SK-N-SH treated with all-trans-retinoic acid at 6 μM for 48 hours (cell line): ENCODE data around the gene PTPRG.

ENCODE experiments used
- ATAC-seq: fragments of 200-7000 bp; cut with Tn5 transposase; 3 replicates; pipeline ENCODE4 v1.9.1; 2020; ENCODE audit warnings: mild to moderate bottlenecking, moderate library complexity
- ARNTL ChIP-seq: fragments of 450-650 bp; formaldehyde crosslinking; IDR thresholded peaks from 2 replicates; pipeline ENCODE4 v1.5.0; 2020; ENCODE audit warnings: low read depth, mild to moderate bottlenecking, moderate library complexity, borderline replicate concordance
- BACH2 ChIP-seq: fragments of 250-450 bp; sonication (Bioruptor Pico); IDR thresholded peaks from 2 replicates; pipeline ENCODE4 v1.9.0; 2021; ENCODE audit warnings: mild to moderate bottlenecking, borderline replicate concordance
- CSDC2 ChIP-seq: fragments of 250-450 bp; sonication (Bioruptor Pico); IDR thresholded peaks from 2 replicates; pipeline ENCODE4 v1.5.0; 2020; ENCODE audit warnings: mild to moderate bottlenecking, moderate library complexity
- ESRRG ChIP-seq: fragments of 250-450 bp; sonication (Bioruptor Pico); IDR thresholded peaks from 2 replicates; pipeline ENCODE4 v1.6.1; 2021; ENCODE audit warnings: mild to moderate bottlenecking
- GLIS3 ChIP-seq: fragments of 250-450 bp; sonication (Bioruptor Pico); IDR thresholded peaks from 2 replicates; pipeline ENCODE4 v1.5.0; 2020; ENCODE audit warnings: mild to moderate bottlenecking, moderate library complexity
- ISL1 ChIP-seq: fragments of 250-450 bp; sonication (Bioruptor Pico); IDR thresholded peaks from 2 replicates; pipeline ENCODE4 v2.1.2; 2022; ENCODE audit warnings: mild to moderate bottlenecking, moderate library complexity
- OSR1 ChIP-seq: fragments of 250-450 bp; sonication (Bioruptor Pico); IDR thresholded peaks from 2 replicates; pipeline ENCODE4 v1.8.0; 2022; ENCODE audit warnings: moderate library complexity, mild to moderate bottlenecking, inconsistent platforms
- PATZ1 ChIP-seq: fragments of 250-450 bp; sonication (Bioruptor Pico); IDR thresholded peaks from 2 replicates; pipeline ENCODE4 v1.8.0; 2020; ENCODE audit warnings: mild to moderate bottlenecking, moderate library complexity, borderline replicate concordance
- POU6F1 ChIP-seq: fragments of 250-450 bp; sonication (Bioruptor Pico); IDR thresholded peaks from 2 replicates; pipeline ENCODE4 v1.8.0; 2021; ENCODE audit warnings: low read depth, mild to moderate bottlenecking, moderate library complexity, borderline replicate concordance
- PPARA ChIP-seq: fragments of 250-450 bp; sonication (Bioruptor Pico); IDR thresholded peaks from 2 replicates; pipeline ENCODE4 v1.5.0; 2020; ENCODE audit warnings: mild to moderate bottlenecking, borderline replicate concordance
- RARB ChIP-seq: fragments of 250-450 bp; sonication (Bioruptor Pico); IDR thresholded peaks from 2 replicates; pipeline ENCODE4 v1.8.0; 2021; ENCODE audit warnings: mild to moderate bottlenecking, moderate library complexity
- SNAI2 ChIP-seq: fragments of 250-450 bp; sonication (Bioruptor Pico); IDR thresholded peaks from 2 replicates; pipeline ENCODE4 v1.5.0; 2020; ENCODE audit warnings: mild to moderate bottlenecking, moderate library complexity
- TCF4 ChIP-seq: fragments of 250-450 bp; sonication (Bioruptor Pico); IDR thresholded peaks from 2 replicates; pipeline ENCODE4 v1.8.0; 2021; ENCODE audit warnings: mild to moderate bottlenecking, moderate library complexity, borderline replicate concordance
- TOX ChIP-seq: fragments of 250-450 bp; sonication (Bioruptor Pico); IDR thresholded peaks from 2 replicates; pipeline ENCODE4 v1.8.0; 2021; ENCODE audit warnings: mild to moderate bottlenecking, moderate library complexity, borderline replicate concordance
- TSHZ2 ChIP-seq: fragments of 250-450 bp; sonication (Bioruptor Pico); IDR thresholded peaks from 2 replicates; pipeline ENCODE4 v1.5.0; 2020; ENCODE audit warnings: mild to moderate bottlenecking, moderate library complexity
- ZC3H10 ChIP-seq: fragments of 250-450 bp; sonication (Bioruptor Pico); IDR thresholded peaks from 2 replicates; pipeline ENCODE4 v1.5.1; 2021; ENCODE audit warnings: mild to moderate bottlenecking, moderate library complexity
- ZFP3 ChIP-seq: fragments of 250-450 bp; sonication (Bioruptor Pico); IDR thresholded peaks from 2 replicates; pipeline ENCODE4 v1.5.0; 2020; ENCODE audit warnings: mild to moderate bottlenecking, moderate library complexity
- ZFP30 ChIP-seq: fragments of 450-650 bp; formaldehyde crosslinking; IDR thresholded peaks from 2 replicates; pipeline ENCODE4 v1.5.0; 2022; ENCODE audit warnings: mild to moderate bottlenecking, moderate library complexity
- ZNF565 ChIP-seq: fragments of 450-650 bp; formaldehyde crosslinking; conservative IDR thresholded peaks from 2 replicates; pipeline ENCODE4 v1.5.0; 2020; ENCODE audit warnings: low read depth, mild to moderate bottlenecking, moderate library complexity
- ZNF70 ChIP-seq: fragments of 450-650 bp; formaldehyde crosslinking; IDR thresholded peaks from 2 replicates; pipeline ENCODE4 v1.5.0; 2020; ENCODE audit warnings: mild to moderate bottlenecking, moderate library complexity

PTPRG gene

GRCh38 chr3:62161371-62161770 lies 600.0 kb downstream of the PTPRG start:
- no peak for ATAC-seq
- TF ChIP-seq OSR1 = no peak
- no peak for TF ChIP-seq PPARA (CRISPR knock-in tag)
- no peak for TF ChIP-seq ZNF565 (CRISPR knock-in tag)

GRCh38 chr3:62164196-62164595 lies 602.8 kb downstream of the PTPRG start:
- TF ChIP-seq PPARA (CRISPR knock-in tag) = no peak
- TF ChIP-seq ZNF565 (CRISPR knock-in tag) = no peak
- no peak for TF ChIP-seq BACH2
- ATAC-seq = no peak

- no peak for ATAC-seq
- TF ChIP-seq ZNF70 = no peak
- no peak for TF ChIP-seq ESRRG (CRISPR knock-in tag)
- TF ChIP-seq CSDC2 (CRISPR knock-in tag) = no peak
- no peak for TF ChIP-seq TSHZ2 (CRISPR knock-in tag)
- no peak for TF ChIP-seq GLIS3
- no peak for TF ChIP-seq OSR1
- TF ChIP-seq PATZ1 (CRISPR knock-in tag) = no peak
- TF ChIP-seq BACH2 = no peak
- TF ChIP-seq ZC3H10 = no peak
- no peak for TF ChIP-seq ARNTL (CRISPR knock-in tag)
- no peak for TF ChIP-seq ZFP3 (CRISPR knock-in tag)
- TF ChIP-seq RARB (CRISPR knock-in tag) = no peak
- TF ChIP-seq ZFP30 (CRISPR knock-in tag) = no peak
- no peak for TF ChIP-seq TCF4 (CRISPR knock-in tag)
- no peak for TF ChIP-seq TOX (CRISPR knock-in tag)
Measured at GRCh38 chr3:62164746-62165145, 603.4 kb downstream of the PTPRG start.

- TF ChIP-seq TCF4 (CRISPR knock-in tag) = no peak
- TF ChIP-seq POU6F1 (CRISPR knock-in tag) = no peak
- no peak for TF ChIP-seq ZC3H10
- TF ChIP-seq SNAI2 = no peak
- TF ChIP-seq ZNF70 = no peak
- TF ChIP-seq GLIS3 = no peak
- TF ChIP-seq RARB (CRISPR knock-in tag) = no peak
- TF ChIP-seq PATZ1 (CRISPR knock-in tag) = no peak
- TF ChIP-seq ISL1 (CRISPR knock-in tag) = no peak
- no peak for TF ChIP-seq OSR1
- ATAC-seq = peak; percentile 85
Measured at GRCh38 chr3:62167566-62168262, 606.3 kb downstream of the PTPRG start.
